ENCODE results near the gene DOCK9.

The DOCK9 gene

DNA sequence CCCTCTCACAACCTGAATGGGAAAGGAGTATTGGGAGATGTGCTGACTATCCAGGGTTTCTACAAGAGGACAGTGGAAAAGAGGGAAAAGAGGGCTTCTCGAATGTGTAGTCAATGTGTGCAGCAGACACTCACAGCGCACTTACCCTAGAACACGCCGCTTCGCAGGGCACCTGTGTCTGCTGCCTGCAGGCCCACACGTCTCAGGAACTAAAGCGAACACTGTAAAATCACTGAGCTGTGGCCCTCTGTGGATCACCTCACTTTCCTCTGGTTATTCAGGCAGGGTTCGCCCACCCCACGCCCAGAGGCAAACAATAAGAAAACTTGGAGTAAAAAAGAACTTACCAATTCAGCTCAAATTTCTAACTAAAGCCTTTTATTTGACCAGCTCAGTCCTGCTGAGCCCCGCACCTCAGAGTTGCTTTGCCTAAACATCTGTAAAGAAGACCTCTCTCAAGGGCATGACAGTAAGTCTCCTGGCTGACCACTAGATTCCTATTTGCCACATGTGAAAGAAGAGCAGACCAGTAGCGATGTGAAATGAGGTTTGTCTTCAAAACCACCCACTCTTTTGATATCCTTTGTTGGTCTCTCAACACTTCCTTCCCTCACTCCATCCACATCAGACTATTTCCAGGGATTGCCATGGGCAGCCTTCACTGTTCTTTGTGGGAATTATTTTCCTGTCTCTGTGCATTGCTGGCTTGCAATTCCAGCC, 19.3 kb upstream of the DOCK9 start:
- DNase-seq, result no peak

DNA sequence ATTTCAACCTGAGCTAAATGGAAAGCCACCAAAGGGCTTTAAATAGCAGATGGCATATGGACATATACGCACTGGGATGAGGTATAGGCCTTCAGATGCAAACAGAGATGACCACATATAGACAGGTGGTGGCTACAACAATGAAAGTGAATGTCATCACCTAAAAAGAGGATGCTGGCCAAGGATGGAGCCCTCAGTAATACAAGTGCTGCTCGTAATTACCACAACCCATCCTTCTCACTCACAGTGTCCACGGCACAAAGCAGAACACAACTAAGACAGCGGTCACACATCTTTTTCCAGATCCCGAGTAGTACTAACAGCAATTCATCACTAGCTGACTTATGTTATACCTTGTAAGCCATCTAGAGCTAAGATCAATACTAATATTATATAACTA, 18.2 kb upstream of the DOCK9 start:
- DNase-seq, result no peak

DNA sequence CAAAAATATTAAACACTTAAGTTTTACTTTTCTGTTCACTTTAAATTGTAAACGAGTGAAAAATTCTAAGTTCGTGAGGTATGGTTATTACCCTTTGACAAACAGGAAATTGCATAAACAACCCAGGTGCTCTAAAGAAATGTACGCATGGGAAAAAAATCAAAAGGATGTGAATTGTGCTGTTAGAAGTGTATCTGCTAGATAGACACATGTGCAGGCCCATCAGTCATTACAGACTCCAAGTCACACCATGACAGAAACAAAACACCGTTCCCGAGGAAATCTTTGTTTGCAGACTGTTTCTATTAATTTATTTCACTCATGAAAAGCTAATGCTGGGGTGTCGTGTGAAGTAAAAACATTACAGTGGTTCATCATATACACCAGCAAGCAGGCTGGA, 17.0 kb upstream of the DOCK9 start:
- DNase-seq, result no peak

DNA sequence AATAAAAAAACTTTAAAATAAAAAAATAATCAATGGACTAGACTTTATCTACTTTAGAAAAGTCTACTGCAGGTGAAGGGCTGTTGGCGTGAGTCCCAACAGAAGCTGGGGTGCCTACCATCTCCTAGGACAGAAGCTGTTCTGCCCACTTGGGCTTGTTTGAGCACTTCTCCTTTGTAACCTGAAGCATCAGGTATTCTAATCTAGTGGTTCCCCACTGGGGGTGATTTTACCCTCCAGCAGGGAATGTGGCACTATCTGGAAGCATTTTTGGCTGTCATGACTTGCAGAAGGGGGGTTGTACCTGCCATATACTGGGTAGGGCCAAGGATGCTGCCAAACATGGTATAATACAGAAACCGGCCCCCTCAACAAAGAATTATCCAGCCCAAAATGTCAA, 16.2 kb upstream of the DOCK9 start:
- DNase-seq, result no peak

DNA sequence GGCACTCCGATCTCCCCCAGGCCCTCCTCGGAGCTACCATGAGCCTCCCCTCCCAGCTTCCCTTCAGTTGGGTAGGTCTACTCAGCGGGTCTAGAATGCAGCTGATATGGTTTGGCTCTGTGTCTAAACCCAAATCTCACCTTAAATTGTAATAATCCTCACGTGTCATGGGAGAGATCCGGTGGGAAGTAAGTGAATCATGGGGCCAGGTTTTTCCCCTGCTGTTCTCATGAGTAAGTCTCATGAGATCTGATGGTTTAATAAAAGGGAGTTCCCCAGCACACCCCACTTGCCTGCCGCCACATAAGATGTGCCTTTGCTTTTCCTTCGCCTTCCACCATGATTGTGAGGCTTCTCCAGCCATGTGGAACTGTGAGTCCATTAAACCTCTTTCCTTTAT, 14.5 kb upstream of the DOCK9 start:
- no peak for DNase-seq

DNA sequence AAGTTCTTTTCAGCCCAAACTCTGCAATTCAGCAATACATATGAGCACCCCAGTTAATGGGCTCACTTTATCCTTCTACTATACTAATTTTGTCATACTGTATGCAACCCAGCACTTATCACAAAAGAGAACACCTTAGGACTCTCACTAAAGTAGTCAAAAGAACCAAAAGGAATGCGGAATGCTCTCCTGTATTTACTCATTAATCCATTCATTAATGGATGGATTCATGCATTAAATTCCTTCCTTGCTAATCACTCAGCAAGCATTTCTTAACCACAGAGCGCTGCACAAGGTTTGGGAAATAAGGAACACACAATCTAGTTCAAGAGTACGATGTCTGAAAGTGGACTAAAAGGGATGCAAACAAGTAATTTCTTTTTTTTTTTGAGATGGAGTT, 12.8 kb upstream of the DOCK9 start:
- no peak for DNase-seq

DNA sequence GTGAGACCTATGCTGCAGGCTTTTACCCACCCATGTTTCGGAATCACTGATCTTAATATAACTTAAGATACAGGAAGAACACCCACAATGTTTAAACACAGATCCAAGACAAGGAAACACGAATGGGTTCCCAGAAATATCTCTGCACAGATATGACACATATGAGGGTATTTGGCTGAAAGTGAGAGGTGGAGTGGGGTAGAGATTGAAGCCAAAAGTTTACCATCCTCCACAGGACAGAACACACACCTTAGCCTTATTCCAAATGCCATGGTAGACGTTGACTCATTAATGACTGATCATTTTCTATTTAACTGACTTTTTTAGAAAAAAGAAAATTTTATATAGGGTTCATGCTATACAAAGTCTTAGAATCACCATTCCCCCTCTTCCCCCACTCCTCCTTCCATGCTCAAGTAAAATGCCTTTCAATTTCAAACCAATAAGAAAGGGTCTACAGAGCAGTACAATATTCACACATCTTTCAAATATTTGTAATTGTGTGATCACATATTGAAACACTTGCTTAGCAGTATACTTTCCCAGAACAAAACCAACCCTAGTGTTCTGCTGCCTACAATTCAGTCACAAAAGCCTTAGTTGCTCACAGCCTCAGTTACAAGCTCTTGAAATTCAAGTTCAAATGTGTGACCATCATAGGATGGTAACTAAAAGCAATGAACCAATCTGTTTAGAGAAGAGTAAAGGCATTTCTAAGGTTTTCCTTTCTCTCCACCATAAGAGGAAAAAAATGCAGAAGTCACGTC, 11.8 kb upstream of the DOCK9 start:
- DNase-seq, result no peak

DNA sequence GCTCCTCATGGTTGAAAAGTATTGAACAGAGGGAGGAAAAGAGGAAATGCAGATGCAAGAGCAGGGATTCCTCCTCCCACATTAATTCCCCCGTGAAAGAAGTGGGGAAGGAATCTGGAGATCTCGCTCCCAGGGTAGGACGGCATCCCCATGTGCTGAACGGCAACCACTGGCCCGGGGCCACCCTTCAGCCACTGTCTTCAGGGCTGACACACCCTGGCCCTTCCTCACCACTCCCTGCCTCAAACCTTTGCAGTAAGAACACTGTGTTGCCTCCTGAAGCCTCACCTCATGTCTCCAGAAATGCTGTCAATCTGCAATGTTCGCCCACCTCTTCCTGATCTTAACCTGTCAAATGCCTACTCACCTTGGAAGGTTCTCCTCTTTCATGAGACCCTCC, 10.9 kb upstream of the DOCK9 start:
- no peak for DNase-seq

DNA sequence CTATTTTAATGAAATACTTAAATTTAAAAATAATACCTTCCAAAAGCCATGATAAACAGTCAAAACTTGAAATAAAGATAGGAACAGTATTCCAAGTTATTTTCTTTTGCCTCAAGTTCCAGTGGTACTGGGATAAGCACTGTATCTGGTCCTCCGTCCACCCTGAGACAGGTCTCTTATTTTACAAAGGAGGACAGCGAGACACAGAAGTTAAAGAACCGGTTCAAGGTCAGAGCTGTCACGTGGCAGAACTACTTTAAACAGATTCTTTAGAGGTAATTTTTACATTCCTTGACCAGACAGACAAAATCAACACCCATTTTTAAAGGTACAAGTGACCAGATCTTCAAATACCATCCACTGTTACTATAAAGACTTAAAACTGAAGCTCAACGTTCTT, 10.4 kb upstream of the DOCK9 start:
- DNase-seq, result no peak

DNA sequence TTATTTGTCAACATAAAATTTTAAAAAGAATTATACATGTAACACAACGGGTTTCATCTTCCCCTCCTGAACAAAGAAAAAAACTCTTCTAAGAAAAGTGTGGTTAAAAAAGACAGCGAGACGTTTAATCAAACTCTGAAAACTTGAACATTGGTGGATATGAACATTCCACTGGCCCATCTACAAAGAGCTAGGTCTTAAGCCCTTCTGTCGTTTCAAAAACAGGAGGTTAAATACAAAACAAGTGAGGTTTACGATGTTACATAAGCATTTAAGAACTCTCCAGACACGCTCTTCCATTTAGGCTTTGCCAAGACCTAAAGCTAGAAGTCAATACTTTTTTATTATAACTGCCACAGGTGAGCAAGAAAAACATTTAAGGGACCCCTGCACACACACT, 9.4 kb upstream of the DOCK9 start:
- no peak for DNase-seq

DNA sequence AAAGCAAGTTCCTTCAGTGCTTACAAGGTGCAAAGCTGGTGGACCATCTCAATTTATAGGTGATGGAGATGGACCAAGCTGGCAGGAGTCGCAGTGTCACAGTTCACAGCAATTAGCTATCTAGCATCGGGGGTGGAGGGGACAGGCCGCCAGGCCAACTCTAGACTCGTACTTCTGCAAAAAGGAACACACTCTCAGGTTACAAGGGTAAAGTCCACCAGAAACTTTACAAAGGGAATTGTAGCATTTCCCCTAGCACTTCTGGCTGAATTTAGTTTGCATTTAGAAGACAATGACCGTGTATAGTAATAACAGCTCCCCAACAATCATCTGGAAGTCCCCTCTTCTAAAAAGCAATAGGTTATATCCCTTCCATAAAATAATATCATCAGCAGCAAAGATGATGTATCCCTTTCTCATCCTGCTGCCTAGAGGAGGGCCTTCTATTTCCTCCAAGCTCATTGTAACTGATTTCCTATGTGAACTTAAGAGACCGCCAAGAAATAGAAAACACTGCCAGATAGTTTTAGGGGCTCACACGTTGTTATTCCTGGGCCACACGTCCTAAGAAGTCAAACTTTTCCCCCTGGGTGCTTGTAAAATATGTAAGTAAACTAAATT, 8.5 kb upstream of the DOCK9 start:
- DNase-seq, result no peak

DNA sequence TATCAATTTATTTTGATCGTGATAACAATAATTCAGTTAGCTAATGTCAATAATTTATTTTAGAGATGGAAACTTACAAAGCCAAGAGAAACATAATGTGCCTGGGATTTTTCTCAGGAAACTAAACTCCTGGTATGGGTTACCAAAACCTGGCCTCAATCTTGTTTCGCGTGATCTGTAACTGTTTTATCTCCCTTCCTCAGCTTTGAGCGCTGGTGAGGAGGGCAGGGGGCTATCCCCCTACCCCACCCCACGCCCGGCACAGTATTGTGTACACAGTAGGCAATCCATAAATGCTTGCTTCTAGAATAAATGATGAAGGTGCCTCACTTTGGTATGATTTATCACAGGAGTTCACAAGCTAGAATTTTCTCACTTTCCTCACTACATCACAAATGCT, 7.7 kb upstream of the DOCK9 start:
- DNase-seq, result no peak

DNA sequence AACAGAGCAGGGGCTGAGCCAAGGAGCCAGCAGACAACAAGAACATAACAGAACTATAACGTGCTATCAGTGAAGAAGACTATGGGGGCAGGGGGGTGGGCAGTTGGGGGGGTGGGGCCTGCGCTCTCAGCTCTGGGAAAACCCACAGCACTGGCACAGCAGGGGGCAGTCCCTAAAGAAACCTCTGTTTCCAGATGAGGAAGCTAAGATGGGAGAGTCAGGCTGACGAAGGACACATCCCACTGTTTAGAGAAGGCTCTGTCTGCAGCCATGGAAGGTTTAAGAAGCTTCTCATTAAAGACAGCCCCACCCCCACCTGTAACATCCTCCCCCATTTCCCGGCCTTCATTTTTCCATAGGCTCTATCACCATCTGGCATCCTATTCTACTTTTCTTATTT, 7.1 kb upstream of the DOCK9 start:
- DNase-seq, result no peak

DNA sequence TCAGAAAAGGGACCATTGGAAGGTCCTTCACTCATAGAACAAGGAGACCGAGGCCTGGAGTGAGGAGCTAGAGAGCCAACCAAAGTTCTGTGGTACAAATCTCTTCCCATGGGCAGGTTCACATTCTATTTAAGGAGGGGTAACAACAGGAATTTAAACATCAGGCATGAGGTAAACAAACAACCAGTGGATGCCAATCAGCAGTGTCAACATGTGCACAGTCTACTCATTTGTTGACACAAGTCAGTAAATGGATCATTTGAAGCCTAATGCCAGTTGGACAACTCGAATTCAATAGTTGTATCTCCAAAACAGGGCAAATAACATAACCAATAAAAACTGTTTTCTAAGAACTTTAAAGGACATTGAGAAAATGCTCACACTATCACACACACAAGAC, 6.3 kb upstream of the DOCK9 start:
- no peak for DNase-seq

DNA sequence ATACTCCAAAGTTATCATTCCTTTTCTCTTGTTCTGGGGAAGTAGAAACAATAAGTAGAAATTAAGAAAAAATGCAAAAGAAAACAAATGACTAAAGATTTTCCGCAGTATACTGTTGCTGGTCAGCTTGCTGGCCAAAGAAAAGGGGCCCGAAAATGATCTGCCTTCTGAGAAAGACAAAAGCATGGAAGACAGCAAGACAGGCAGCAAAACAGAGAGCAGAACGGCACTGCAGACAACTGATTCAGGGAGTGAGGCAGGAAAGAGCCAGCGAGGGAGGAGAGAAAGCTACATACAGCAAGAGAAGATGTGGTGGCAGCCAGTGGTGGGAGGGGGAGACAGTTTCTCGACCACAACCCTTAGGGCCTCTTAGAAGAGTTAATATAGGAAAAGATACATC, 5.3 kb upstream of the DOCK9 start:
- DNase-seq, result no peak

DNA sequence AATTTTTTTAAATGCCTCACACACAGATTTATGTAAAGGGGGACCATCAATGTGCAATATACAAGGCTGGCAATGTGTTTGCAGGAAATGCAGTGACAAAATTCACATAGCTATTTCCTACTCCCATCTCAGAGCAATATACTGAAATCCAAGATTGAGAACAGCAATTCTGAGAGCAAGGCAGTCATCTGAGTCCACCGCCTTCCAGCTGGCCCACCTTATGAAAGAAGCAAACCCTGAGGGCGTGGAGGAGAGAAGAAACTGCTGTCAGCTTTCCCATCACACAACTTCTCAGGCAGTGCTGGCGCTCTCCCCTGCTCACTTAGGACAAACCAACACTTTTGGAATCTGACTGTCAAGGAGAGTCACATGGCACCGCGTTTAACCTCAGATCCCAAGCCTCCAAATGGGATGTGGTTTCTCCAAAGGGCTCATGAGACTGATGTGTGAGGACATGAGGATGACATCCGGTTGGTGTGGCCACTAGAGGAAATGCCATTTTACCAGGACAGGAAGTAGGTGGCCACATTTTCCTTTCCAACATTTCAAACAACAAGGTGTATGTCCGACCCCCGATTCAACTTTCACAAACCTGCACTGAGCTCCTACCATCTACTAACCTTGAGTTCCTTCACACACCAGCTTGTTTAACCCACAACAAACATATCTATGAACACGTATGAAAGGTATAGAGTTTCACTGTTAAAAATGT, 3.7 kb upstream of the DOCK9 start:
- peak; percentile 22 for DNase-seq

DNA sequence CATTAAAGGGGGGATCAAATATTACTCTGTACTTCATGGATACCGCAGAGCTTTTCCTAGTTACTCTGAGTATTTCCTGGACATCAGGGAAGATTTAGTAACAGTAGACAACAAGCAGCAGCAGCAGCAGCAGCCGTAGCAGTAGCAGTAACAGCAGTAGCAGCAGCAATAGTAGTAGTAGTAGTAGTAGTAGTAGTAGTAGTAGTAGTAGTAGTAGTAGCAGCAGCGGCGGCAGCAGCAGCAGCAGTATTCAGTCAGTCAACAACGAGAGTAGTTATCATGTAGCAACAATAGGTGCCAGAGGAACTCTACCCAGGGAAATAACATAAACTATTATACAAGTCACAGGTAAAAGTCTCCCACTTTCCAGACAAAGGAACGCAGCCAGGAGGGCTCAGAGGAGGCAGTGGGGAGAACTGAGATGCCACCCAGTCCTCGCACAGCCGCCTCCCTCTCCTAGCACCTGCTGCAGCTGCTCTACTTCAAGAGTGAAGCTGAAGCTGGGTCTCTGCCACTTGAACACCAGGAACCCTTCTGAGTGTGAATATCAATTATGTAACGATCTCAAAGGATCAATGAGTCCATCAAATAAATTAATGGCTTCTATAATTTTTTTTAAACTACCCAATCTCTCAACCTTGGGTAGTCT, 1.3 kb upstream of the DOCK9 start:
- DNase-seq, result no peak

DNA sequence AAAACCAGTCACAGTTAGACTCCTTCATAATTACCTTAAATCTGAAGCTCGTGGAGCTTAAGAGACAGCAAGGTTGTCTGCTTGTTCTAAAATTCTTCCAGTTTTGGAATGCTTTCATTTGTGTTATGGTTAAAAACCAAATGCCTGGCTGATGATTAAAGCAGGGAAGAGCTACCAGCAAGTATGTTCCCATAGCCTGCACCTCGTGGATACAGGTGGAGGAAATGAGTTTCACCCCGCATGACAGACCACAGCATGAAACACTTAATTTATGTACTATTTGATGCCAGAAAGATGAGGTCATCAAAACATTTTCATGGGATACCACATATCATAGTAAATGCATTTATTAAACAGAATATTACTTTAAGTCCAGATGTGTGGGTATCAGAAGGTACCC, 416 bp upstream of the DOCK9 start:
- peak; percentile 91 for DNase-seq

DNA sequence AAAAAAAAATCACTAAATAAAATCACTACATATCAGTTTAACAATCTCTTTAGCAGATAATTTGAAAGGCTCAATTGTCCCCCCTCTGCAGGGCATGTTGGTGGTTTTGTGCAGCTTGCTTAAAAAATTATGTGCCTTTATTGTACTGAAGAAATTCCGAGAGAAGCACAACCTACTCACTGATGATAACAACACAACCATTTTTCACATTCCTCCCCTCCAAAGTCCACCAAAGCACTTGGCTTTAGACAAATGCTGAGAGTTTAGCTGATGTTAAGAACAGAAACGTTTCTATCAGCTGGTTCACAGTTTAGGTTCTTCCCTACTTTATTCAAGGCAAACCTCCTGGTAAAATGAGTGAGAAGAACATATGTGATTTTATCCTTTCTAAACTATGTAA, 923 bp downstream of the DOCK9 start:
- peak; percentile 20 for DNase-seq

DNA sequence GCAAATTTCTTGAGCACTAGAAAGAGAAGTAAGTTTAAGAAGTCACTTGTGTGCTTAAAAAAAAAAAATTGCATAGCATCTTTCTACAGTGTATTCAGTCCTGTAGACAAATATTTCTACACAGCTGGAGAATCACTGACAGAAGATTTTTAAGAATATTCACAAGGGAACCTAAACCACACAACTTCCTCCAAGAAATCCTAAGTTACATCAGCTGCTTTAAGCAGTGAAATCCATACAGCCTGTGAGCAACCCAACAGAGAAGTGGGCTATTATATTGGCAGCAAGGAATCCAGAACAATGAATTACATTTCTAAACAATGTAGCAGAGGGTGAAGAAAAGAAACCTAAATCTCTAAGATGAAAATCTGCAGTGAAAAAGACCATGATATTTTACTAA, 1.5 kb downstream of the DOCK9 start:
- peak; percentile 67 for DNase-seq

DNA sequence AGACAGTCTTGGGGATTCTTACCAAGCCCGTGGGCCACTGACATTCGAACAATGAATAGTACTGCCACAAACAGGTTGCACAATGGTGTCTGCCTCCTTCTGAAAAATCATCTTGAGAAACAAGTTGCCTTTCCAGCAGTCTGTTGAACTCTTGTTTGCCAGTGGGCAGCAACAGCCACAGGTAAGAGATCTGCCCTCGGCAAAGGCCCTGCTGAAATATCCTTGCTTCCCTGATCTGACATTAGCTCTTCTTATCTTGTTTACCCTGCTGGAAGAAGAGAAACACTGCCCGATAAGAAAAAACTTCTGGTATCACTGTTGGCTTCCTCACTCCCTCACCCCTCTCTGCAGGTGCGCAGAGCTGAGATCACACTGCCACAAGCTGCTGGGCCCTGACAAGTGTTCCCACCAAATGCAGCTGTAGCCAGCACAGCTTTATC, 2.0 kb downstream of the DOCK9 start:
- no peak for DNase-seq

DNA sequence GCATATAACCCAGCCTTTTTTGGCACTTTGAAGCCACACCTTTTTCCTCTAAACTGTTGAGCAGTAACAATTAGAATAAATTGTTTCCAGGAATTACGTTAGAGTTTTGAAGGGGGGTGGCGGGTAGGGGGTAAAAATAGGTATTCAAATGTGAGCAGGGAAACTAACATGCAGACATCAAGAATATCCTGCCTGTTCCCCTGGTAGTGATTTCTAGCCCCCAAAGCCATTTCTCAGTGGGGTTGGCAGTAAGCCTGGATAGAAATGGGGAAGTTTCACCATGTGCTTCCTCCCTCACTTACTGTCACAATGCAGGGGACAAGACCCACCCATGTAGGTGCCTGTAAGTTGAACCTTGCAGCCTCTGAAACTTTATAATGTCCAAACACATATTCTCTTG, 3.8 kb downstream of the DOCK9 start:
- no peak for DNase-seq

DNA sequence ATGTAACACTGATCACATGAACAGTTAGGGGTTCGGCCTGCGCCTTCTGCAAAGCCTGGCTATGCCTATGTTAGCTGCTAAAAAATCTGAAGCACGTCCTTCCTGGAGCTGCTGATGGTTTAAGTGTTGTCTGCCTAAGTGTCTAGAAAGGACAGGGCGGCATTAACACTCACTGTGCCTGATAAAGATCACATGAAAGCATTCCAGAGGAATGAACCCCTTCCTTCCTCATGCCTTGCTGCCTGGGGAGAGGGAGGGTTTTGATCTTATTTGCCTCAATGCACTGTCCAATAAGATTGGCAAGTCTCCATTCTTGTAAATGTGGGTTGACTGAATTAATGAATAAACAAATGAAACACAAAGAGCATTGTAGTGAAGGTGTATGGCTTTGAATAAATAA, 5.2 kb downstream of the DOCK9 start:
- peak; percentile 87 for DNase-seq
